AG04449 (cell line): ENCODE results near the gene ABCD4.

Experiments
- CTCF ChIA-PET: fragments of 350-600 bp; formaldehyde crosslinking; extraction: SDS; loops from one replicate; lab custom pipeline; 2021; ENCODE audit warnings: antibody characterized with exemption; lab: Yijun Ruan, JAX
- POLR2A ChIA-PET: fragments of 400-600, 350-600 bp; formaldehyde crosslinking; extraction: SDS; loops from one replicate; lab custom pipeline; 2020; ENCODE audit warnings: antibody characterized with exemption, inconsistent platforms; lab: Yijun Ruan, JAX
- DNase-seq: peaks from one replicate; pipeline ENCODE4 v3.0.0-alpha.2; 2010; ENCODE audit warnings: low read depth, low spot score
- H3K4me3 ChIP-seq: 2 replicates; pipeline ENCODE4 v1.5.1; 2011; ENCODE audit warnings: low read depth, mild to moderate bottlenecking, control low read depth, low read length
- TF ChIP-seq, protein P1 (sequence below): IDR thresholded peaks from one replicate; pipeline ENCODE4 v1.5.1; 2011; ENCODE audit warnings: mild to moderate bottlenecking, moderate library complexity, low read length, control low read depth, inconsistent platforms; ENCODE audit not compliant: insufficient read depth; ENCODE audit errors: missing control alignments

Gene ABCD4

GRCh38 chr14:74312161-74312560, 9.4 kb upstream of the ABCD4 start:
- CTCF ChIA-PET = interaction anchor here (1.2 to 4.0 kb wide), 3 partner anchors 10 to 168 kb away, joined by 3 to 23 read pairs (median 5); partner anchors contain the start of gene ABCD4
- DNase-seq = no peak
- POLR2A ChIA-PET = no interaction called here
- TF ChIP-seq, protein P1, sequence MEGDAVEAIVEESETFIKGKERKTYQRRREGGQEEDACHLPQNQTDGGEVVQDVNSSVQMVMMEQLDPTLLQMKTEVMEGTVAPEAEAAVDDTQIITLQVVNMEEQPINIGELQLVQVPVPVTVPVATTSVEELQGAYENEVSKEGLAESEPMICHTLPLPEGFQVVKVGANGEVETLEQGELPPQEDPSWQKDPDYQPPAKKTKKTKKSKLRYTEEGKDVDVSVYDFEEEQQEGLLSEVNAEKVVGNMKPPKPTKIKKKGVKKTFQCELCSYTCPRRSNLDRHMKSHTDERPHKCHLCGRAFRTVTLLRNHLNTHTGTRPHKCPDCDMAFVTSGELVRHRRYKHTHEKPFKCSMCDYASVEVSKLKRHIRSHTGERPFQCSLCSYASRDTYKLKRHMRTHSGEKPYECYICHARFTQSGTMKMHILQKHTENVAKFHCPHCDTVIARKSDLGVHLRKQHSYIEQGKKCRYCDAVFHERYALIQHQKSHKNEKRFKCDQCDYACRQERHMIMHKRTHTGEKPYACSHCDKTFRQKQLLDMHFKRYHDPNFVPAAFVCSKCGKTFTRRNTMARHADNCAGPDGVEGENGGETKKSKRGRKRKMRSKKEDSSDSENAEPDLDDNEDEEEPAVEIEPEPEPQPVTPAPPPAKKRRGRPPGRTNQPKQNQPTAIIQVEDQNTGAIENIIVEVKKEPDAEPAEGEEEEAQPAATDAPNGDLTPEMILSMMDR = no peak
- no peak overlapping the region for H3K4me3 ChIP-seq

- TF ChIP-seq, protein P1 = no peak
- DNase-seq = no peak
- H3K4me3 ChIP-seq = no peak overlapping the region
- CTCF ChIA-PET = interaction anchor here (0.7 to 1.5 kb wide), 4 partner anchors 10 to 197 kb away, joined by 3 to 8 read pairs (median 4); no protein-coding TSS in a partner anchor
- POLR2A ChIA-PET = interaction anchor here (0.7 kb wide), 1 partner anchor 69 kb away, joined by 3 read pairs; no protein-coding TSS in a partner anchor
These were observed 6.6 kb upstream of the ABCD4 start for GRCh38 chr14:74309125-74310022.

GRCh38 chr14:74308695-74309094, 6.0 kb upstream of the ABCD4 start:
- TF ChIP-seq, protein P1 = no peak
- ChIA-PET POLR2A (no interaction called here), CTCF (interaction anchor here (0.7 to 1.5 kb wide), 5 partner anchors 9 to 57 kb away, joined by 3 to 8 read pairs (median 5); no protein-coding TSS in a partner anchor)
- no peak overlapping the region for H3K4me3 ChIP-seq
- no peak for DNase-seq

DNA sequence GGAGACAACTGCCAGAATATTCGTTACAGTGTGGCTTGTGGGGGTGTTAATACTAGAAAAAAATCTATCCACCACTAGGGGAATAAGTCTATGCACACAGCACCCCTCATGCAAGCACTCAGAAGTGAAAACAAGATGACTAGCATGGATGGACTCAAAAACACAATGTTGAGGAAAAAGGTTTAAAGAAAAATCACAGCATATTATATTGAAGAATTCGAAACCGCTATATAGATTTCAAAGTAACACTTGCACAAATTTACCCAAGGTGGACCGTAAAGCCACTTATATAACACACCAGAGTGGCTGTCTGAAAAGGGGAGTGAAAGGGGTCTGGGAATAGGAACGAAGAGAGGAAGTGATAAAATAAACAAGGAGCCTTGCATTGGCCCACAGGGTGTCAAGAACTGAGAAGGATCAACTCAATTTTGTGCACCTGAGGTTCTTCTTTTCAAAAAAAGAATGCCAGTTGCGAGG, 544 bp downstream of the ABCD4 start:
- DNase-seq = no peak
- ChIA-PET CTCF (interaction anchor here (0.7 to 17.2 kb wide), 17 partner anchors 8 to 267 kb away, joined by 3 to 221 read pairs (median 4); partner anchors contain the start of gene VRTN), POLR2A (interaction anchor here (1.0 kb wide), 1 partner anchor 11 kb away, joined by 4 read pairs; no protein-coding TSS in a partner anchor)

DNA sequence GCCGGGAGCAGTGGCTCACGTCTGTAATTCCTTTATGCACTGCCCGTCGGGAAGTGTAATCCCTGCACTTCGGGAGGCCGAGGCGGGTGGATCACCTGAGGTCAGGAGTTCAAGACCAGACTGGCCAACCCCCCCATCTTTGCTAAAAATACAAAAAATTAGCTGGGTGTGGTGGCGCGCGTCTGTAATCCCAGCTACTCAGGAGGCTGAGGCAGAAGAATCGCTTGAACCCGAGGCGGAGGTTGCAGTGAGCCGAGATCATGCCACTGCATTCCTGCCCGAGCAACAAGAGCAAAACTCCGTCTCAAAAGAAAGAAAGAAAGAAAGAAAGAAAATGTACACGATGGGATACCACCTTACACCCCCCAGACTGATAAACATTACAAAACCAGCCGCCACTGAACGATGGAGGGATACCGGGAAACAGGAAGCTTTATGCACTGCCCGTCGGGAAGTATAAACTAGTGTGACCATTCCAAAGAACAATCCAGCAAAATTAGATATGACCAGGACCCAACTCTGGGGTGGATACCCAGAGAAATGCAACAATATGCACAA, 1.1 kb downstream of the ABCD4 start:
- TF ChIP-seq, protein P1 = no peak
- peak overlapping the region; percentile 81 for H3K4me3 ChIP-seq
- no peak for DNase-seq
- CTCF ChIA-PET = interaction anchor here (0.8 to 17.2 kb wide), 12 partner anchors 8 to 267 kb away, joined by 3 to 221 read pairs (median 4); partner anchors contain the start of gene VRTN
- POLR2A ChIA-PET = no interaction called here

More for the DNA sequence above, 544 bp downstream of the ABCD4 start:
- TF ChIP-seq, protein P1 = peak; percentile 50
- peak overlapping the region; percentile 81 for H3K4me3 ChIP-seq

DNA sequence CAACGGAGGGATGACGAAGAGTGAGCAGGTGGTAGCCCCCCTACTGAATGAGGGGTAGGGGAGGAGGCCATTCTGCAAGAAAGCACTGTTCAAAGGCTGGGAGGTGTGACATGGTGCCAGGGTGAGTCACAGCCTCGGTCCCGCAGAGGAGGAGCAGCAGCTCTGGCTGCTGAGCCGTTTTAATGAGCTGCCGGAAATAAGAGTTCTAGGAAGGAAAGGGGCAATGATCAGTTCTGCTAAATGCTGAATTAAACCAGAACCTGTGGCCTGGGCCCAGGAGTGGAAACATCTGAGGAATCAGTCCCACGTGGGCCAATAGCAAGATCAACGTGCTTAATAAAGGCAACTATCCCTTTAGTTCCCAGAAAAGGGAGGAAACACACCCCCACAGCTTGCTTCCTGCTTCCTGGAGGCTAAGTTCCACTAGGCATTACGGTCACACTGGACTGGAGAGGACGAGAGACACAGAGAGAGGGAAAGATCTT, 3.6 kb downstream of the ABCD4 start:
- H3K4me3 ChIP-seq = no peak overlapping the region
- DNase-seq = no peak
- ChIA-PET POLR2A (no interaction called here), CTCF (interaction anchor here (0.6 to 17.2 kb wide), 8 partner anchors 8 to 464 kb away, joined by 3 to 221 read pairs (median 4); no protein-coding TSS in a partner anchor)
- TF ChIP-seq, protein P1 = no peak
